CD14-positive monocyte (primary cell): Measurements from ENCODE around the gene SNX4. TPM values are rescaled to one million over a fixed set of nuclear protein-coding genes. Genes with fewer than 3 reads are reported as not detected.

Experiments used
- DNase-seq, 3 donors: peaks; one replicate each; pipeline ENCODE4 v3.0.0-alpha.2; 2011 to 2022
- H2AFZ ChIP-seq: 2 replicates; pipeline ENCODE4 v1.6.0; 2012; ENCODE audit warnings: mild to moderate bottlenecking, low read depth, low read length, inconsistent platforms; ENCODE audit not compliant: insufficient read depth, poor library complexity, severe bottlenecking
- H3K27ac ChIP-seq, 2 donors: 1 replicate in 1 of 2; 2 replicates in 1 of 2; pipeline ENCODE4 v1.5.1; 2012 to 2013; ENCODE audit warnings: low read length in 2 of 2, control low read depth in 1 of 2, inconsistent platforms in 1 of 2, low read depth in 1 of 2, mild to moderate bottlenecking in 1 of 2
- H3K27me3 ChIP-seq, 2 donors: one replicate each; pipeline versions ENCODE4 v1.6.0 to v1.6.1; 2011 to 2013; ENCODE audit warnings: low read length in 2 of 2; ENCODE audit not compliant: control insufficient read depth in 2 of 2, insufficient read depth in 2 of 2
- H3K36me3 ChIP-seq, 2 donors: replicated peaks in 1 of 2; 1 replicate in 1 of 2; 2 replicates in 1 of 2; pipeline versions ENCODE4 v1.5.1 to v1.6.1; 2012 to 2013; ENCODE audit warnings: low read length in 2 of 2, control low read depth in 1 of 2, inconsistent platforms in 1 of 2, mild to moderate bottlenecking in 1 of 2; ENCODE audit not compliant: insufficient read depth in 2 of 2, control insufficient read depth in 1 of 2
- H3K4me1 ChIP-seq, 2 donors: 1 replicate in 1 of 2; 2 replicates in 1 of 2; pipeline versions ENCODE4 v1.5.1 to v1.6.1; 2012 to 2013; ENCODE audit warnings: low read length in 2 of 2, control low read depth in 1 of 2, inconsistent platforms in 1 of 2, mild to moderate bottlenecking in 1 of 2, moderate library complexity in 1 of 2; ENCODE audit not compliant: insufficient read depth in 2 of 2, control insufficient read depth in 1 of 2
- H3K4me2 ChIP-seq: replicated peaks from 2 replicates; pipeline ENCODE3; 2012; ENCODE audit warnings: low read length, moderate library complexity, mild to moderate bottlenecking; ENCODE audit not compliant: poor library complexity, severe bottlenecking; ENCODE audit errors: extremely low read depth
- H3K4me3 ChIP-seq, 3 experiments: fragments of 200-600 bp in 1 of 3; sonication (generic) in 1 of 3; replicated peaks in 1 of 3; 1 replicate in 2 of 3; 2 replicates in 1 of 3; pipeline ENCODE4 v1.5.1; 2011 to 2013; ENCODE audit warnings: low read length in 3 of 3, mild to moderate bottlenecking in 3 of 3, control low read depth in 2 of 3, low read depth in 2 of 3, inconsistent platforms in 1 of 3, moderate library complexity in 1 of 3
- H3K79me2 ChIP-seq: 2 replicates; pipeline ENCODE4 v1.6.0; 2012; ENCODE audit warnings: mild to moderate bottlenecking, control low read depth, inconsistent platforms, low read length, moderate library complexity; ENCODE audit not compliant: insufficient read depth
- H3K9ac ChIP-seq: 2 replicates; pipeline ENCODE4 v1.6.0; 2017; ENCODE audit warnings: low read length, mild to moderate bottlenecking; ENCODE audit not compliant: insufficient read depth, poor library complexity, severe bottlenecking
- H3K9me3 ChIP-seq, 2 donors: replicated peaks in 1 of 2; 1 replicate in 1 of 2; 2 replicates in 1 of 2; pipeline versions ENCODE4 v1.5.1 to v1.6.1; 2012 to 2013; ENCODE audit warnings: low read length in 2 of 2, control low read depth in 1 of 2; ENCODE audit not compliant: control insufficient read depth in 1 of 2, insufficient read depth in 1 of 2
- H4K20me1 ChIP-seq: 2 replicates; pipeline ENCODE4 v1.6.0; 2012; ENCODE audit warnings: mild to moderate bottlenecking, low read length, control low read depth, moderate library complexity; ENCODE audit not compliant: insufficient read depth
- H3K27ac Mint-ChIP-seq, 7 donors: one replicate each; pipeline ENCODE4 v1.8.0; 2020; ENCODE audit warnings: mild to moderate bottlenecking in 7 of 7, mixed read lengths in 7 of 7, moderate library complexity in 6 of 7, inconsistent platforms in 2 of 7
- H3K27me3 Mint-ChIP-seq, 3 donors: one replicate each; pipeline ENCODE4 v1.8.0; 2021 to 2022; ENCODE audit warnings: low read depth in 3 of 3, mild to moderate bottlenecking in 3 of 3, mixed read lengths in 3 of 3, moderate library complexity in 3 of 3, inconsistent platforms in 1 of 3
- H3K36me3 Mint-ChIP-seq, 2 donors: one replicate each; pipeline ENCODE4 v1.8.0; 2020; ENCODE audit warnings: mixed read lengths in 2 of 2, inconsistent platforms in 1 of 2, mild to moderate bottlenecking in 1 of 2
- H3K4me1 Mint-ChIP-seq: one replicate; pipeline ENCODE4 v1.8.0; 2020; ENCODE audit warnings: mild to moderate bottlenecking, mixed read lengths
- H3K4me3 Mint-ChIP-seq, 2 donors: one replicate each; pipeline ENCODE4 v1.8.0; 2020; ENCODE audit warnings: mild to moderate bottlenecking in 2 of 2, mixed read lengths in 2 of 2, moderate library complexity in 1 of 2
- H3K9me3 Mint-ChIP-seq, 7 donors: one replicate each; pipeline ENCODE4 v1.8.0; 2020 to 2022; ENCODE audit warnings: mixed read lengths in 7 of 7, mild to moderate bottlenecking in 6 of 7, moderate library complexity in 6 of 7, inconsistent platforms in 2 of 7
- CTCF ChIP-seq: fragments of 200-600 bp; IDR thresholded peaks from one replicate; pipeline ENCODE4 v1.8.0; 2022; ENCODE audit warnings: antibody characterized with exemption, mild to moderate bottlenecking
- WGBS: methylation state at CpG from one replicate; pipeline ENCODE4 v1.1.5; 2013; ENCODE audit warnings: missing lambda C conversion rate; ENCODE audit not compliant: insufficient coverage; 5-methylcytosine and 5-hydroxymethylcytosine counted together
- intact Hi-C, 2 donors: fragments of 100-400 bp; cut with micrococcal nuclease; formaldehyde crosslinking; loops; one replicate each; pipeline versions ENCODE4 v1.15.0 to v1.15.1; 2023
- polyA plus RNA-seq, 3 donors: library from polyadenylated mRNA; depleted of rRNA in 1 of 3; unstranded in 2 of 3; stranded (reverse) in 1 of 3; fragments of 300-500 nt in 2 of 3; fragments of >200 nt in 1 of 3; fragmentation: Illumina TruSeq in 2 of 3; gene quantifications; 1 replicate in 2 of 3; 2 replicates in 1 of 3; pipeline ENCODE4 v1.2.3, GENCODE V29; 2012 to 2021

SNX4 gene
- polyA plus RNA-seq, 3 donors, result 6.8 to 51.5 (median 40.8) TPM

DNA sequence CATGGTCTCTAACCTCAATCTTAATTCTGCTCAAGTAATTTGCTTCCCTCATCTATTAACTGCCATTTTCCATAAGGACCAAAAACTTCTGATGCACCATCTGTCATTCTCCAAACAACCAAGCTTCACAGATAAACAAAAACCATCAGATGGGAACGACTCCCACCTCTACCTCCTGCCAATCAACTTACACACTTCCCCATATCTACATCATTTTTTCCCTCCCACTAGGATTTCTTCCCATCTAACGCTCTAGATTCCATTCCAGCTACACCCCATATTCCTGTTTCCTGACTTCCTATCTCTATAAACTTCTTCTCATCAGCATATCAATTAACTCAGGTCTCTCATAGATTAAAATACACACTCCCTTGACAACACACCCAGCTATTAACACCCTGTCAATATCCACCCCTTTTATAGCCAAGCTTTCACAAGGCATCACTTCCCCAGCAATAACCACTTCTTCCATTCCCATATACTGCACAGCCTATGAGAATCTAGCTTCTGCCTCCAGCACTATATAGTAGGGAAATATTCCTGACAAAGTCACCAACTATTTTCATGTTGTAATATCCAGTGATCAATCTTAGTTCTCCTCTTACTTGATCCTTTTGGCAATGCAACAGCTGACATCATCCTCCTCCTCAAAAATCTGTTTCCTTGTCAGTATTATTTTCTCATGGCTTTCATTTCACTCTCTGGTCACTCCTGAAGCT lies 39.2 kb downstream of the SNX4 start:
- H3K36me3 Mint-ChIP-seq, result peaks cover 35 to 66% of the 10 kb centered on the region in 2 donors
- Histone ChIP-seq H2AFZ (no peak overlapping the region), H3K9me3 (no peaks in the 10 kb centered on the region), H4K20me1 (no peaks in the 10 kb centered on the region), H3K4me3 (no peak overlapping the region), H3K4me1 (no peaks in the 10 kb centered on the region), H3K79me2 (no peaks in the 10 kb centered on the region), H3K27ac (no peak overlapping the region), H3K9ac (no peak overlapping the region), H3K36me3 (peaks cover 33 to 85% of the 10 kb centered on the region in 2 donors), H3K27me3 (no peaks in the 10 kb centered on the region), H3K4me2 (no peak overlapping the region)
- no peak for DNase-seq
- intact Hi-C loops, result no loop called here
- TF ChIP-seq CTCF, result no peak
- no peak overlapping the region for H3K4me3 Mint-ChIP-seq
- no peak overlapping the region for H3K27ac Mint-ChIP-seq
- H3K4me1 Mint-ChIP-seq, result no peaks in the 10 kb centered on the region
- no peaks in the 10 kb centered on the region for H3K9me3 Mint-ChIP-seq
- no peaks in the 10 kb centered on the region for H3K27me3 Mint-ChIP-seq
- WGBS, result 88% methylated on average over 2 of the region's 2 CpGs

- no peak for TF ChIP-seq CTCF
- intact Hi-C loops, result no loop called here
- Histone ChIP-seq H3K79me2 (no peaks in the 10 kb centered on the region), H4K20me1 (no peaks in the 10 kb centered on the region), H3K4me2 (no peak overlapping the region), H3K9ac (no peak overlapping the region), H3K27me3 (no peaks in the 10 kb centered on the region), H3K9me3 (no peaks in the 10 kb centered on the region), H3K36me3 (peaks cover 46 to 92% of the 10 kb centered on the region in 2 donors), H2AFZ (no peak overlapping the region), H3K4me1 (no peaks in the 10 kb centered on the region), H3K4me3 (no peak overlapping the region), H3K27ac (no peak overlapping the region)
- DNase-seq, result no peak
- Mint-ChIP-seq H3K4me3 (no peak overlapping the region), H3K27ac (no peak overlapping the region), H3K27me3 (no peaks in the 10 kb centered on the region), H3K9me3 (peaks cover 0 to 3% (median 0%) of the 10 kb centered on the region in 7 donors), H3K36me3 (peaks cover 45 to 64% of the 10 kb centered on the region in 2 donors), H3K4me1 (no peaks in the 10 kb centered on the region)
- WGBS, result 100% methylated on average over 1 of the region's 4 CpGs
Measured at GRCh38 chr3:125479091-125479490, 40.9 kb downstream of the SNX4 start.
